ENCODE measurements around the gene ZBTB46. TPM values are rescaled to one million over a fixed set of nuclear protein-coding genes. Genes with fewer than 3 reads are reported as not detected.

Gene ZBTB46
- total RNA-seq, 1 experiment from 2014 or later, result 1.1 TPM

DNA sequence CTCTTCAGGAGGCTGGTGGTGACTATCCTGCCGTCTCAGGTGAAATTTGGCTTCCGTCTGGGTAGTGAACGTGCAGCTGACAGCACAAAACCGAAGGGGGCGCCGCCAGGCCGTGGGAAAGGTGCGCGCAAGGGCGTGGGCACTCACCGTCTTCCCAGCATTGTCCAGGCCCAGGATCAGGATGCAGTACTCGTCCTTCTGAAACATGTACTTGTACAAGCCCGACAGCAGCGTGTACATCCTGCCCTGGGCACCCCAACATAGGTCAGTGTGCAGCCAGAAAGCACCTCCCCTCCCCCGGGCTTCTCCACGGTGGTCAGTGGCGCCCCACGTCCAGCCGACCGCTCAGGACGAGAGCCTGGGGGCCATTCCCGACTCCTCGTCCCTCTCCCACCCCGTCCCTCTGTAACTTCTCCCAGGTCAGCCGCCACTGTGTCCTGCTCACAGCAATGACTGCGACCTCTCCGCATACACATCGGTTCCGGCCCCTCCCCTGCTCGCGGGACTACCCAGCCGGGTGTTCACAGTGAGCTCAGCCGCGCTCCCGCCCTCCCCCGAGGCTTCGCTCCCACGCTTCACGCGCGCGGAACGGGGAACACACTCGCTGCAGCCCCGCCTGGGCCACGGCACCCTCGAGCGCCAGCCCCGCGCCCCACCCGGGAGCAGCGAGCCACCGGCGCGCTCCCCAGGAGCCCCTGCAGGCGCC, 124.1 kb downstream of the ZBTB46 start:
- Histone ChIP-seq H3K4me3 (ENCODE audit: low read depth, low read length, poor library complexity, severe bottlenecking) (peak overlapping the region; percentile 98), H3K4me1 (ENCODE audit: insufficient read depth, low read length, poor library complexity, severe bottlenecking) (peaks cover 6% of the 10 kb centered on the region), H3K36me3 (ENCODE audit: insufficient read depth, low read length, poor library complexity, severe bottlenecking) (peaks cover 52% of the 10 kb centered on the region), H3K9me3 (ENCODE audit: low read depth, low read length, poor library complexity, severe bottlenecking) (peaks cover 4% of the 10 kb centered on the region), H3K27ac (ENCODE audit: low read depth, low read length, poor library complexity, severe bottlenecking) (peak overlapping the region; percentile 87), H3K27me3 (replicated peaks; ENCODE audit: insufficient read depth, low read depth, low read length, poor library complexity) (no peaks in the 10 kb centered on the region)
- ChIA-PET CTCF (no interaction called here), POLR2A (ENCODE audit: low non-redundant PET) (no interaction called here)
- DNase-seq (ENCODE audit: low spot score), result peak; percentile 46
- TF ChIP-seq, protein P1, sequence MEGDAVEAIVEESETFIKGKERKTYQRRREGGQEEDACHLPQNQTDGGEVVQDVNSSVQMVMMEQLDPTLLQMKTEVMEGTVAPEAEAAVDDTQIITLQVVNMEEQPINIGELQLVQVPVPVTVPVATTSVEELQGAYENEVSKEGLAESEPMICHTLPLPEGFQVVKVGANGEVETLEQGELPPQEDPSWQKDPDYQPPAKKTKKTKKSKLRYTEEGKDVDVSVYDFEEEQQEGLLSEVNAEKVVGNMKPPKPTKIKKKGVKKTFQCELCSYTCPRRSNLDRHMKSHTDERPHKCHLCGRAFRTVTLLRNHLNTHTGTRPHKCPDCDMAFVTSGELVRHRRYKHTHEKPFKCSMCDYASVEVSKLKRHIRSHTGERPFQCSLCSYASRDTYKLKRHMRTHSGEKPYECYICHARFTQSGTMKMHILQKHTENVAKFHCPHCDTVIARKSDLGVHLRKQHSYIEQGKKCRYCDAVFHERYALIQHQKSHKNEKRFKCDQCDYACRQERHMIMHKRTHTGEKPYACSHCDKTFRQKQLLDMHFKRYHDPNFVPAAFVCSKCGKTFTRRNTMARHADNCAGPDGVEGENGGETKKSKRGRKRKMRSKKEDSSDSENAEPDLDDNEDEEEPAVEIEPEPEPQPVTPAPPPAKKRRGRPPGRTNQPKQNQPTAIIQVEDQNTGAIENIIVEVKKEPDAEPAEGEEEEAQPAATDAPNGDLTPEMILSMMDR (conservative IDR thresholded peaks at IDR 0.05; ENCODE audit: low read depth, low read length), result no peak
- TF ChIP-seq EZH2 (IDR thresholded peaks at IDR 0.05; ENCODE audit: borderline replicate concordance, low read depth, low read length, poor library complexity, severe bottlenecking), result no peak
- intact Hi-C loops (cut with micrococcal nuclease; ENCODE audit: unreplicated experiment), result no loop called here
- no TSS peak for BruUV-seq (replicated peaks)

DNA sequence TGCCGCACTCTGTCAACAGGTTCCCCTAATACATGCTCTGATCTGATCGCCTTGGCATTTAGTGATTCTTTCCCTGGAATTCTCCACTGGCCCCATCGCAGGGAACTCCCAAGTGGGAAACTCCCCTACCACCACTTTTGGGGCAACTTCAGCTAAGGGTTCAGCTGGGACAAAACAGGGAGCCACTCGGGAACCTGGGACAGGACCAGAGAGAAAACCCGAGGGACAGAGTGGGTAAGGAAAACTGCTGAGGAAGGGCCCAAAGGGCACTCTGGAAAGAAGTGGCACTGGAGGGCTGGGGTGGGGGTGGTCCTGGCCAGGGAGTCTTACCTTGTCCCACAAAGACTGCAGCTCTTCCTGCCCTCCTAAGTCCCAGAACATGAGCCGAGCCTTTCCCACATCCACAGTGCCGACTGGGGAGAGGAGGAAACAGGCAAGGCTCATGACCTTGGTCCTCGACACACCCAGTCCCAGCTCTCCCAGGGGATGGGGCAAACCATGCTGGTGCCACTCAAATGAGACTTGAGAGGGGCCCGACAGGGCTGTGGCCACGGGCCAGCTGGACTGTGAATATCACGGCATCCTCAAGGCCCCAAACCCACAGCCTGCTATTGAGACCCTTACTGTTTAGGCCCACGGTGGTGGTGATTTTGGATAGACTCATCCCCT, 124.9 kb downstream of the ZBTB46 start:
- no peaks in the 10 kb centered on the region for H3K9me3 ChIP-seq (ENCODE audit: low read depth, low read length, poor library complexity, severe bottlenecking)
- intact Hi-C loops (cut with micrococcal nuclease; ENCODE audit: unreplicated experiment), result no loop called here
- H3K36me3 ChIP-seq (ENCODE audit: insufficient read depth, low read length, poor library complexity, severe bottlenecking), result peaks cover 43% of the 10 kb centered on the region
- no peak overlapping the region for H3K27ac ChIP-seq (ENCODE audit: low read depth, low read length, poor library complexity, severe bottlenecking)
- H3K4me1 ChIP-seq (ENCODE audit: insufficient read depth, low read length, poor library complexity, severe bottlenecking), result peaks cover 6% of the 10 kb centered on the region
- no peak for DNase-seq (ENCODE audit: low spot score)
- TSS peak; percentile 35 for BruUV-seq (replicated peaks)
- ChIA-PET POLR2A (ENCODE audit: low non-redundant PET) (no interaction called here), CTCF (no interaction called here)
- no peak for TF ChIP-seq EZH2 (IDR thresholded peaks at IDR 0.05; ENCODE audit: borderline replicate concordance, low read depth, low read length, poor library complexity, severe bottlenecking)
- TF ChIP-seq, protein P1 (conservative IDR thresholded peaks at IDR 0.05; ENCODE audit: low read depth, low read length), result no peak
- no peaks in the 10 kb centered on the region for H3K27me3 ChIP-seq (replicated peaks; ENCODE audit: insufficient read depth, low read depth, low read length, poor library complexity)
- H3K4me3 ChIP-seq (ENCODE audit: low read depth, low read length, poor library complexity, severe bottlenecking), result peak overlapping the region; percentile 98

DNA sequence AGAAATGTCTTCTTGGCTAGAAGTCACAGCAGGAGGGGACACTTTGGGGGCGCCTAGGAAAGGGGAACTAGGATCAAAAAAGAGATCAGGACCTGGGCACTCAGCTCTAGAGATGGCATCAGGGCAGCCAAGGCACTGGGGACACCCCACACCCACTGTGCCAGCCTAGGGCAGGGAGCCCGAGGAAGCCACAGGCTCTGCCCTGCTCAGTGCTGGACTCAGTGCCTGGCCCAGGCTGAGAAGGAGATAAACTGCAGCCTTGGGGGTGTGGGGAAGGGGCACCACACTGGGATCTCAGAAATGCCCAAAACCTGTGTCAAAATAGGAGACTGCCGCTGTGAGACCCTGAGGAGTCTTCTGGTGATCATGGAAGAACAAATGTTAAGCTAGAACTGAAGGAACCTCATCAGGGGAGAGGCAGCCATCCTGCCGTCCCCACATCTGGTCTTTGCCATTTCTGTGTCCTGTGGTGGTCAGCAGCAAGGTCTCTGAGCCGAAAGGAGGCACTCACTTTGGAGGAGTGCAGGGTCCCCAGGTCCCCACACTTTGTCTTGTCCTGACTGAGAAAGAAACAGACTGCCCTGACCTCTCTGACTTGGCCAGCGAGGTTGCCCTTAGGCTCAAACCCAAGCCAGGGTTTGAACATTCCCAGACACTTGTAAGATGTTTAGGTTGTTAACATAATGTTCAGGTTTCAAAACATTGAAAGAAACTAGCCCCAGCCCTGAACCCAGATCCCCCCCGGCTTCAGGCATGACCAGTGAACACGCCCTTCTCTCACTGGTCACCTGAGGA, 125.6 kb downstream of the ZBTB46 start:
- no peak for DNase-seq (ENCODE audit: low spot score)
- Histone ChIP-seq H3K27me3 (replicated peaks; ENCODE audit: insufficient read depth, low read depth, low read length, poor library complexity) (no peaks in the 10 kb centered on the region), H3K4me1 (ENCODE audit: insufficient read depth, low read length, poor library complexity, severe bottlenecking) (peaks cover 6% of the 10 kb centered on the region), H3K9me3 (ENCODE audit: low read depth, low read length, poor library complexity, severe bottlenecking) (no peaks in the 10 kb centered on the region), H3K4me3 (ENCODE audit: low read depth, low read length, poor library complexity, severe bottlenecking) (no peak overlapping the region), H3K36me3 (ENCODE audit: insufficient read depth, low read length, poor library complexity, severe bottlenecking) (peaks cover 36% of the 10 kb centered on the region), H3K27ac (ENCODE audit: low read depth, low read length, poor library complexity, severe bottlenecking) (no peak overlapping the region)
- POLR2A ChIA-PET (ENCODE audit: low non-redundant PET), result no interaction called here
- intact Hi-C loops (cut with micrococcal nuclease; ENCODE audit: unreplicated experiment), result no loop called here
- CTCF ChIA-PET, result no interaction called here
- TF ChIP-seq EZH2 (IDR thresholded peaks at IDR 0.05; ENCODE audit: borderline replicate concordance, low read depth, low read length, poor library complexity, severe bottlenecking), result no peak
- TF ChIP-seq, protein P1 (conservative IDR thresholded peaks at IDR 0.05; ENCODE audit: low read depth, low read length), result no peak
- no TSS peak for BruUV-seq (replicated peaks)

All from A673 (cell line).